ENCODE measurements around the gene E2F8.

The E2F8 gene

DNA sequence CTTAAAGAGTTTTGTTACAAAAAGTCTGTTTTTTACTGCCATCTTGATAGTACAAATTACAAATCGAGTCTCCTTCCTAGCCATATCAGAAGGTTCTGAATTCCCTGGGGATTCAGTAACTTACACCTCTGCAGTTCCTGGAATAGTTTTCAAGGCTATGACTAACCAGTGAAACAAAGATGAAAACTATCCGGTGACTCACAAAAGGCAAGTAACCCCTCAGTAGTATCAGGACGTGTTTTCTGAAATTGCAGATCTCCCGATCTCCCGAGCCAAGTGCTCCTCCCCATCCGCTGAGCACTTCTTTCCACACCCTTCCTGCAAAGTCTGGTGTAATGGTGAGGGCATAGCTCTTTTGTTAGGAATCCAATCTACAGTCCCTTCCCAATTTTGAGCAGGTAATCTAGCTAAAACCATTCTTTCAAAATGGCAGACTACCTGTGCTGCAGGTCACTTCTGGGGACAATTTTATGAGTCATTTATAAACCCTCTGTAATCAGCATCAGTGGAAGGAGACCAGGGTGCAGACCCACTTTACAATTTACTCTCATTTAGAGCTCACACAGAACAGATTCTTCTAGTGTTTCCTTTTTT is 7.7 kb downstream of the E2F8 start:
- H3K4me3 ChIP-seq (ENCODE audit: low read depth, low read length) = no peak overlapping the region
- CTCF ChIA-PET = interaction anchor here (0.6 to 1.0 kb wide), 2 partner anchors 152 to 156 kb away, joined by 3 to 4 read pairs; no protein-coding TSS in a partner anchor
- no peaks in the 10 kb centered on the region for H3K9me3 ChIP-seq (ENCODE audit: control insufficient read depth, insufficient read depth, low read depth, low read length)
- peaks cover 10 to 86% of the 10 kb centered on the region in 2 experiments for H3K36me3 ChIP-seq (ENCODE audit: control insufficient read depth in 2 of 2, insufficient read depth in 1 of 2, low read length in 2 of 2)
- no peak for TF ChIP-seq ZNF449 (tag by site-specific recombination; IDR thresholded peaks at IDR 0.05)
- no peak for TF ChIP-seq PRDM10 (tag by site-specific recombination; IDR thresholded peaks at IDR 0.05)
- no peak for TF ChIP-seq MZF1 (tag by site-specific recombination; IDR thresholded peaks at IDR 0.05; ENCODE audit: borderline replicate concordance)
- POLR2A ChIA-PET = no interaction called here
- H3K27ac ChIP-seq (ENCODE audit: extremely low read depth, low read depth, low read length) = no peak overlapping the region
- no peaks in the 10 kb centered on the region for H3K4me1 ChIP-seq (ENCODE audit: control insufficient read depth, insufficient read depth, low read length)

DNA sequence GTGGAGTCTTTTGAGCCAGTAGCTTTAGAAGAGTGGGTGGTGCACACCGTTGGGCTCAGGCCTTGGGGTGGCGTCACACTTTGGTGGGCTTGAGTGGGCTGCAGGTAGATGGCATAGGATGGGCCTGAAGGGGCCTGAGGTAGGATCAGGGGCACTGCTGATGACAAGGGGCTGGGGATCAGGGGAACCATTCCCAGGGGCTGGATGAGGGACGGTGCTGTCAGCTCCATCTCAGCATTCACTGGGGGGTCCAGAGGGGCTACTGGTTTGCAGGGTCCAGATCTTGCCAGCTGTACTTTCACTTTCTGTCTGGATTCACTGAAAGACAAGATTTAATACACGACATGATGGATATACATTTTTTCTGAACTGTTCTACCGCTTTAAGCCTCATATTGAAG is 11.1 kb downstream of the E2F8 start:
- TF ChIP-seq ZNF350 (tag by site-specific recombination; IDR thresholded peaks at IDR 0.05) (no peak), GLIS2 (tag by site-specific recombination; IDR thresholded peaks at IDR 0.05) (no peak), OVOL3 (tag by site-specific recombination; IDR thresholded peaks at IDR 0.05) (no peak), MZF1 (tag by site-specific recombination; IDR thresholded peaks at IDR 0.05; ENCODE audit: borderline replicate concordance) (no peak), SP2 (tag by site-specific recombination; IDR thresholded peaks at IDR 0.05) (no peak), ZXDB (tag by site-specific recombination; IDR thresholded peaks at IDR 0.05) (no peak), ZNF18 (tag by site-specific recombination; IDR thresholded peaks at IDR 0.05) (no peak), ZBTB8A (tag by site-specific recombination; IDR thresholded peaks at IDR 0.05) (no peak), ZNF830 (tag by site-specific recombination; IDR thresholded peaks at IDR 0.05; ENCODE audit: low read depth) (no peak), FEZF1 (tag by site-specific recombination; IDR thresholded peaks at IDR 0.05) (no peak), ZNF837 (tag by site-specific recombination; IDR thresholded peaks at IDR 0.05) (no peak), ZNF433 (tag by site-specific recombination; IDR thresholded peaks at IDR 0.05; ENCODE audit: low read depth) (no peak), ZNF335 (tag by site-specific recombination; conservative IDR thresholded peaks at IDR 0.05) (no peak), ZNF23 (tag by site-specific recombination; IDR thresholded peaks at IDR 0.05; ENCODE audit: borderline replicate concordance) (no peak), ZIC2 (tag by site-specific recombination; IDR thresholded peaks at IDR 0.05) (no peak), ZBTB26 (tag by site-specific recombination; optimal IDR thresholded peaks at IDR 0.05) (no peak), ZNF513 (tag by site-specific recombination; IDR thresholded peaks at IDR 0.05) (no peak), ZNF155 (tag by site-specific recombination; IDR thresholded peaks at IDR 0.05) (no peak)
- TF ChIP-seq, protein P1, sequence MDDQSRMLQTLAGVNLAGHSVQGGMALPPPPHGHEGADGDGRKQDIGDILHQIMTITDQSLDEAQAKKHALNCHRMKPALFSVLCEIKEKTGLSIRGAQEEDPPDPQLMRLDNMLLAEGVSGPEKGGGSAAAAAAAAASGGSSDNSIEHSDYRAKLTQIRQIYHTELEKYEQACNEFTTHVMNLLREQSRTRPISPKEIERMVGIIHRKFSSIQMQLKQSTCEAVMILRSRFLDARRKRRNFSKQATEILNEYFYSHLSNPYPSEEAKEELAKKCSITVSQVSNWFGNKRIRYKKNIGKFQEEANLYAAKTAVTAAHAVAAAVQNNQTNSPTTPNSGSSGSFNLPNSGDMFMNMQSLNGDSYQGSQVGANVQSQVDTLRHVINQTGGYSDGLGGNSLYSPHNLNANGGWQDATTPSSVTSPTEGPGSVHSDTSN (CRISPR knock-in tag; IDR thresholded peaks at IDR 0.05) = no peak
- H3K36me3 ChIP-seq (ENCODE audit: control insufficient read depth in 2 of 2, insufficient read depth in 1 of 2, low read length in 2 of 2) = peaks cover 15 to 79% of the 10 kb centered on the region in 2 experiments
- H3K9me3 ChIP-seq (ENCODE audit: control insufficient read depth, insufficient read depth, low read depth, low read length) = no peaks in the 10 kb centered on the region
- no peaks in the 10 kb centered on the region for H3K4me1 ChIP-seq (ENCODE audit: control insufficient read depth, insufficient read depth, low read length)
- H3K4me3 ChIP-seq (ENCODE audit: low read depth, low read length) = no peak overlapping the region
- ChIA-PET POLR2A (interaction anchor here (1.0 kb wide), 1 partner anchor 11 kb away, joined by 4 read pairs; the partner anchor contains the start of gene E2F8), CTCF (interaction anchor here (0.5 to 0.9 kb wide), 2 partner anchors 53 to 119 kb away, joined by 3 read pairs; no protein-coding TSS in a partner anchor)
- no peak overlapping the region for H3K27ac ChIP-seq (ENCODE audit: extremely low read depth, low read depth, low read length)
